ENCODE results near the gene NDUFAF2. TPM values are rescaled to one million over a fixed set of nuclear protein-coding genes. Genes with fewer than 3 reads are reported as not detected.

The NDUFAF2 gene
- polyA plus RNA-seq, 1 of the 3 experiments (the other 2 are of a cell fraction), result 33.4 TPM

DNA sequence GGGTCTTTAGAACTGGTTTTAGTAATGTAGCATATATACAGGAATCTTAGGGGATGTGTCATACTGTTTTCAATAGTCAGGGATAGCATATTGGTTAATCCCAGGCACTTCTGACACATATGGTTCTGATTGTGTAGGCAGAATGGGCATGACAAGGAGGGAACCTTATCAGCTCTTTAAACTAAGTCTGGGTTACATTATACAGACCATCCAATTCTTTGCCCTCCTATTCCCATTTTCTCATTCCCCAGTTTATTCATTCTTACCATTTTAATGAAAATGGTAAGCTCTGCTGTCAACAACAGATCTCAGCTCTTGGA is 85.1 kb downstream of the NDUFAF2 start:
- Histone ChIP-seq H2AFZ (ENCODE audit: low read depth) (no peak overlapping the region), H4K20me1 (ENCODE audit: insufficient read depth) (no peaks in the 10 kb centered on the region), H3K27me3 (ENCODE audit: insufficient read depth) (no peaks in the 10 kb centered on the region), H3K4me2 (no peak overlapping the region), H3K79me2 (ENCODE audit: insufficient read depth) (peaks cover 21% of the 10 kb centered on the region; the same call in 1 of the 2 replicates), H3K4me3 (ENCODE audit: low read depth in 2 of 2, low read length in 1 of 2) (no peak overlapping the region), H3K9me2 (no peaks in the 10 kb centered on the region), H3F3A (replicated peaks; ENCODE audit: insufficient read depth) (peaks cover 3% of the 10 kb centered on the region), H3K9ac (no peak overlapping the region), H3K4me1 (ENCODE audit: control insufficient read depth in 1 of 2, insufficient read depth in 2 of 2, low read depth in 1 of 2, low read length in 1 of 2) (peaks cover 0 to 23% of the 10 kb centered on the region in 2 experiments; a peak in 3 of 4 replicates), H3K36me3 (replicated peaks in 1 of 2; ENCODE audit: control insufficient read depth in 1 of 2, insufficient read depth in 2 of 2, low read length in 1 of 2) (no peaks in the 10 kb centered on the region), H3K9me3 (no peaks in the 10 kb centered on the region), H3K27ac (ENCODE audit: low read depth in 2 of 2, low read length in 1 of 2) (peak overlapping the region; percentile 0 to 95; a peak in 2 of 4 replicates)
- CTCF ChIA-PET, result interaction anchor here (0.7 kb wide), 1 partner anchor 70 kb away, joined by 4 read pairs; no protein-coding TSS in a partner anchor
- peak; percentile 48 for DNase-seq
- POLR2A ChIA-PET, result interaction anchor here (1.3 kb wide), 1 partner anchor 301 kb away, joined by 5 read pairs; no protein-coding TSS in a partner anchor
- TF ChIP-seq PBX3 (IDR thresholded peaks at IDR 0.05) (peak; percentile 42), TEAD4 (IDR thresholded peaks at IDR 0.05; ENCODE audit: borderline replicate concordance, insufficient read depth) (no peak), TAF1 (IDR thresholded peaks at IDR 0.05; ENCODE audit: borderline replicate concordance, low read depth, low read length) (no peak), ELF1 (IDR thresholded peaks at IDR 0.05) (no peak), POLR2AphosphoS5 (IDR thresholded peaks at IDR 0.05; ENCODE audit: low read depth, low read length) (peak; percentile 49; the same call in 1 of the 2 replicates), RAD21 (IDR thresholded peaks at IDR 0.05; ENCODE audit: low read length) (peak; percentile 22; the same call in 1 of the 2 replicates), MXI1 (IDR thresholded peaks at IDR 0.05; ENCODE audit: low read depth, low read length) (no peak), EP300 (IDR thresholded peaks at IDR 0.05; ENCODE audit: borderline replicate concordance in 1 of 2, low read depth in 1 of 2, low read length in 1 of 2) (peak in 1 of 2 experiments; percentile 90; a peak in 2 of 4 replicates), NRF1 (IDR thresholded peaks at IDR 0.05; ENCODE audit: low read depth, low read length) (no peak), TCF12 (IDR thresholded peaks at IDR 0.05) (peak; percentile 85), FOSL2 (IDR thresholded peaks at IDR 0.05; ENCODE audit: borderline replicate concordance, low read depth) (no peak), RCOR1 (IDR thresholded peaks at IDR 0.05; ENCODE audit: low read length) (peak; percentile 85; the same call in 1 of the 2 replicates), EZH2phosphoT487 (IDR thresholded peaks at IDR 0.05; ENCODE audit: borderline replicate concordance, low read depth) (no peak), RXRA (IDR thresholded peaks at IDR 0.05; ENCODE audit: borderline replicate concordance, low read depth) (no peak), IRF3 (IDR thresholded peaks at IDR 0.05; ENCODE audit: low read depth, low read length) (no peak), GABPA (IDR thresholded peaks at IDR 0.05; ENCODE audit: low read depth) (no peak), FOXJ3 (CRISPR knock-in tag; IDR thresholded peaks at IDR 0.05) (no peak), JUND (IDR thresholded peaks at IDR 0.05) (no peak), NFIC (IDR thresholded peaks at IDR 0.05; ENCODE audit: borderline replicate concordance) (no peak), SMC3 (IDR thresholded peaks at IDR 0.05; ENCODE audit: low read depth, low read length) (no peak), YY1 (IDR thresholded peaks at IDR 0.05; ENCODE audit: low read depth) (no peak), REST (IDR thresholded peaks at IDR 0.05; ENCODE audit: low read depth, low read length) (no peak), CHD2 (IDR thresholded peaks at IDR 0.05; ENCODE audit: low read length, partially characterized antibody) (peak; percentile 70), RFX5 (IDR thresholded peaks at IDR 0.05; ENCODE audit: low read length) (no peak)
- TF ChIP-seq, protein P1, sequence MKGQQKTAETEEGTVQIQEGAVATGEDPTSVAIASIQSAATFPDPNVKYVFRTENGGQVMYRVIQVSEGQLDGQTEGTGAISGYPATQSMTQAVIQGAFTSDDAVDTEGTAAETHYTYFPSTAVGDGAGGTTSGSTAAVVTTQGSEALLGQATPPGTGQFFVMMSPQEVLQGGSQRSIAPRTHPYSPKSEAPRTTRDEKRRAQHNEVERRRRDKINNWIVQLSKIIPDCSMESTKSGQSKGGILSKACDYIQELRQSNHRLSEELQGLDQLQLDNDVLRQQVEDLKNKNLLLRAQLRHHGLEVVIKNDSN (IDR thresholded peaks at IDR 0.05; ENCODE audit: borderline replicate concordance, low read depth), result no peak
- TF ChIP-seq, protein P2, sequence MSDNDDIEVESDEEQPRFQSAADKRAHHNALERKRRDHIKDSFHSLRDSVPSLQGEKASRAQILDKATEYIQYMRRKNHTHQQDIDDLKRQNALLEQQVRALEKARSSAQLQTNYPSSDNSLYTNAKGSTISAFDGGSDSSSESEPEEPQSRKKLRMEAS (IDR thresholded peaks at IDR 0.05; ENCODE audit: low read depth), result no peak
- TF ChIP-seq, protein P3, sequence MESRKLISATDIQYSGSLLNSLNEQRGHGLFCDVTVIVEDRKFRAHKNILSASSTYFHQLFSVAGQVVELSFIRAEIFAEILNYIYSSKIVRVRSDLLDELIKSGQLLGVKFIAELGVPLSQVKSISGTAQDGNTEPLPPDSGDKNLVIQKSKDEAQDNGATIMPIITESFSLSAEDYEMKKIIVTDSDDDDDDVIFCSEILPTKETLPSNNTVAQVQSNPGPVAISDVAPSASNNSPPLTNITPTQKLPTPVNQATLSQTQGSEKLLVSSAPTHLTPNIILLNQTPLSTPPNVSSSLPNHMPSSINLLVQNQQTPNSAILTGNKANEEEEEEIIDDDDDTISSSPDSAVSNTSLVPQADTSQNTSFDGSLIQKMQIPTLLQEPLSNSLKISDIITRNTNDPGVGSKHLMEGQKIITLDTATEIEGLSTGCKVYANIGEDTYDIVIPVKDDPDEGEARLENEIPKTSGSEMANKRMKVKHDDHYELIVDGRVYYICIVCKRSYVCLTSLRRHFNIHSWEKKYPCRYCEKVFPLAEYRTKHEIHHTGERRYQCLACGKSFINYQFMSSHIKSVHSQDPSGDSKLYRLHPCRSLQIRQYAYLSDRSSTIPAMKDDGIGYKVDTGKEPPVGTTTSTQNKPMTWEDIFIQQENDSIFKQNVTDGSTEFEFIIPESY (IDR thresholded peaks at IDR 0.05; ENCODE audit: borderline replicate concordance, low read depth), result no peak

Measured in SK-N-SH (cell line).